AG08395 (cell line): ENCODE data around the gene ELOB.

ENCODE experiments used
- DNase-seq: peaks from one replicate; pipeline ENCODE4 v3.0.0; 2012; ENCODE audit warnings: mixed read lengths, low spot score

The ELOB gene

DNA sequence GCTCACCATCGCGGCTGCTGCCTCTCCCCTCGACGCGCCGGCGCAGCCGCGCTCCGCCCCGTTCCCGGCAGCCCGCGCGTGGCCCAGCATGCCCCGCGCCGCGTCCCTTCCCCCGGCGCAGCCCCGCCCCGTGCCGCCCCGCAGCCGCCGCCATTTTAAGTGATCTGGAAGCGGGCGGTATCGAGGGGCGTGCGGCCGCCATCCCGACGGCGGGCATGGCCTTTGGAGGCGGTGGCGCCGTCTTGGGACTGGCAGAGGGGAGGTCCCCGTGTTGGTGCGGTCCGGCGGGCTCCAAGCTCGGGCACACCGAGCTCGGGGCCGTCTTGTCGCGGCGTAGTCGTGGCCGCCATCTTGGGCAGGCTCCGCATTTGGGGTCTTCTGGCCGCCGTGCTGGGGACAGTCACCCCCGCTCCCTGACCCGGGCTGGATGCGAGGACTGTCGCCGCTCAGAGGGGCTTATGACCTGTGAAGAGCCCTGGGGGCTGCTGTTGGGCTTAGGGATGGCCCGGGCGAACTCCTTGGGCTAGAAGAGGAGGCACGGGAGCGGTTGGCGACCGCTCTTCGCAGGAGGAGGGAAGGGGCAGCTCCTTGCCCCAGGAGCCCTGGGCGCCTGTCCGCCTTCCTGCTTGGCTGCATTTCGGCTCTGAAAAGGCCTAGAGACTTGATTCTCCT, at the start of gene ELOB:
Gene ELOB (minus strand): TSS at position 50 of the 672 bp plus-strand sequence. CDS start 41 bp downstream, at position 9.
- peak; percentile 97 for DNase-seq

- DNase-seq = no peak
Observed at GRCh38 chr16:2825906-2826305, 48.8 kb upstream of the ELOB start.

DNA sequence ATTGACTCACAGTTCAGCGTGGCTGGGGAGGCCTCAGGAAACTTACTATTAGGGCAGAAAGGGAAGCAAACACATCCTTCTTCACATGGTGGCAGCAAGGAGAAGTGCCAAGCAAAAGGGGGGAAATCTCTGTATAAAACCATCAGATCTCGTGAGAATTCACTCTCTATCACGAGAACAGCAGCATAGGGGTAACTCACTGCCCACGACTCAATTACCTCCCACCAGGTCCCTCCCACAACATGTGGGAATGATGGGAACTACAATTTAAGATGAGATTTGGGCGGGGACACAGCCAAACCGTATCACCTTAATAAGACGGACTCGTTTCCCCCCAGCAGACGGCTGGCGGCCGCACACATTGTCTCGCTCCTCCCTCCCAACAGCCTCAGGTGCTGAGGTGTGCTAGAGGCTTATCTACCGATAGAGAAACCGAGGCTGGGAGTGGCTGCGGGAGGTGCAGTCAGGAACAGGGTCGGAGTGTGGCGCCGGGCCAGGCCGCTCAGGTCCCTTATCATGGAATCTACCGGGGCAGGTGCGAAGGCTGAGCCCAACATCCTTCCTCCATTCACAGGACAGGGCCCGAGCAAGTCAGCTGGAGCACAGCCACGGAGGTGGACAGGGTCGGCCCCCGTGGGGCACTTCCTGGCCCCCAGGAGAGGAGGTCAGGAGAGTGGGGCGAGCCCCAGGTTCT, 48.1 kb upstream of the ELOB start:
- DNase-seq = no peak

GRCh38 chr16:2824626-2825025, 47.5 kb upstream of the ELOB start:
- DNase-seq = no peak

DNA sequence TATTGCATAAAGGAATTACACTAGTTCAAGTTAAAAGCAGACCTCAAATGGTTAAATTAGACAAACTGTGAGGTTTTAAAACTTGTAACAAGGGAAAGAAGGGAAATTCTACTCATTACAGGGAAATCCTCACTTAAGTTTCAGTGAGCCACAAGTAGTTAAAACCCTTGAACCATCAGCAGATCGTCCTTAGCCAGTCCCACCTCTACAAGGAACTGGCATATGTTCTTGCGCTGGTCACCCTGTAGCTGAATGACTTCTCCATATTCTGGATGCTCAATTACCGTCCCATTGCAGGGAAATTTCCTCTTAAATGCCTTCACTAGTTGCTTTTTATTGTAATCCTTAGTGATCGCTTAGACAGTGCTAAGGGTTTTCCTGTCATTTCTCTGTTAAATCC, 45.4 kb upstream of the ELOB start:
- no peak for DNase-seq

DNA sequence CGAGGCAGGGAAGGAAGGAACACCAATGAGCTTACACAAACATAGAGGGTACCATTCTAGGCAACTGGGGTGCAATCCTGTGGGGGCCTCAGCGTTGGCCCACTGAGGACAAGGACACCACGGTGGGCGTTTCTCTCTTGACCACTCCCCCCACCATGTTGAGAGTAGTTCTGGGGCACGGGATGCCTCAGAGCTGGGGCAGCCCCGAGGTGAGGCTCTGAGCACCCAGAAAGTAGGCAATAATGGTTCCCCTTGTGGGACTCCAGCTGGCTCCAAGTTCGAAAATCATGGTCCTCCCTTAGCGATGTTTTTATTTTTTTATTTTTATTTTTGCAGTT, 45.0 kb upstream of the ELOB start:
- DNase-seq = no peak

DNA sequence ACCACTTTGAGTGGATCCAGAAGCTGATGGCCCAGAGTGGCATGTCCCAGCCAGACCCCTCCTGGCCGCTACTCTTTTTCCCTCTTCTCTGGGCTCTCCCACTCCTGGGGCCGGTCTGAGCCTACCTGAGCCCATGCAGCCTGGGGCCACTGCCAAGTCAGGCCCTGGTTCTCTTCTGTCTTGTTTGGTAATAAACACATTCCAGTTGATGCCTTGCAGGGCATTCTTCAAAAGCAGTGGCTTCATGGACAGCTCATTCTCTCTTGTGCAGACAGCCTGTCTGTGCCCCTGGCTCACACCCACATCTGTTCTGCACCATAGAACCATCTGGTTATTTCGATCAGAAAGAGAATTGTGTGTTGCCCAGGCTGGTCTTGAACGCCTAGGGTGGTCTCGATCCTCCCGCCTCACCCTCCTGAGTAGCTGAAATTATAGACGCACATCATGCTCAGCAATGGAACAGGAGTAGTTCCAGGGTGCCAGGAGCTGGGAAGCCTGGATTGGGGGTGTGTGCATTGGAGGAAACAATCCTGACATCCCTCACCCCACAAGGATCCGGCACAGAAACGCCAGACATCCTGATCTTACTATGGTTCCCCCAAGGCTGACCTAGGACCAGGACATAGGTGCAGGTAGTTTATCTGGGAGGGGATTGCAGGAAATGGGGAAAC, 44.5 kb upstream of the ELOB start:
- DNase-seq = peak; percentile 24

- DNase-seq = no peak
Observed at GRCh38 chr16:2820836-2821486, 43.9 kb upstream of the ELOB start.

- DNase-seq = no peak
Observed at GRCh38 chr16:2819939-2820835, 43.1 kb upstream of the ELOB start.

GRCh38 chr16:2819179-2819938, 42.3 kb upstream of the ELOB start:
- DNase-seq = no peak

DNA sequence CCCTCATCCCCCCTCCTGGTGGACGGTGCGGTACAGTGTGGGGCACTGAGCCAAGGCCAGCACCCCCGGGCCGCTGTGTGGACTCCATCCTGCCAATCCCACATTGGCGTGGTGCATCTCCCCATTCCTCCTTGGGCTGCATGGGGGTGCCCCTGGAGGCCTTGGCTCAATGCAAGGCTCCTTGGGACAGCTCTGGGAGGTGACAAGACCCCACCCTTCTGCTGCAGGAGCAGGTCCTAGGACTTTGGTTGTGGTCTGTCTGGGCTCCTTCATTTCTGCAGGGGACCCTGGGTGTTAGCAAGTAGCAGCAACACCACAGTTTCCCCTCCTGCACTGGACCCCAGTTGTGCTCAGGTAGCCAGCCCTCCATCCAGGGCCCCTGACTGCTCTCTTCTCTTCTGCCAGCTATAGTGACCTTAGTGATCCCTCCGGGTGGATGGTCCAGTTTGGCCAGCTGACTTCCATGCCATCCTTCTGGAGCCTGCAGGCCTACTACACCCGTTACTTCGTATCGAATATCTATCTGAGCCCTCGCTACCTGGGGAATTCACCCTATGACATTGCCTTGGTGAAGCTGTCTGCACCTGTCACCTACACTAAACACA, 41.3 kb upstream of the ELOB start:
- DNase-seq = no peak

- DNase-seq = no peak
Observed at GRCh38 chr16:2817340-2818271, 40.5 kb upstream of the ELOB start.

DNA sequence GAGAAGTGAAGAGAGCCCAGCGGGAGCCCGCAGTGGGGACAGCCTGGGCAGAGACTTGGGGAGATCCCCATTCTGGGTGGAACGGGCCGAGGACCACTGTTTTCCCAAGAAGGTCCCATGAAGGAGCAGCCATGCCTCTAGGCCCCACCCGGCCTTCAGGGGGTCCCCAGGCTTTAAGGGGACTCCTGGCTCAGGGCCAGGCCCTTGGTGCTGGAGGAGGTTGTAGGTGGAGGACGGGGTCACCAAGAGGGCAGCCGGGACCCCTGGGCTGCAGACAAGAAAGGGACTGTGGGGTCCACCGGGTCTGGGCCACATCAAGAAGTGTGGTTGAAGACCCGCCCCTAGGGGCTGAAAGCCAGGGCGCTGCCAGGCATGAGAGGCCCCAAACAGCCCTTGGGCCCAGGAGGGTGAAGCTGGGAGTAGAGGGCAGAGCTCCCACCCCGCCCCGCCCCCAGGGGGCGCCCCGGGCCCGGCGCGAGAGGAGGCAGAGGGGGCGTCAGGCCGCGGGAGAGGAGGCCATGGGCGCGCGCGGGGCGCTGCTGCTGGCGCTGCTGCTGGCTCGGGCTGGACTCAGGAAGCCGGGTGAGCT, 39.8 kb upstream of the ELOB start, which contains the start of gene PRSS21:
Gene PRSS21 (plus strand): TSS at position 487 of the 589 bp plus-strand sequence. CDS start 32 bp downstream, at position 519.
- no peak for DNase-seq

DNA sequence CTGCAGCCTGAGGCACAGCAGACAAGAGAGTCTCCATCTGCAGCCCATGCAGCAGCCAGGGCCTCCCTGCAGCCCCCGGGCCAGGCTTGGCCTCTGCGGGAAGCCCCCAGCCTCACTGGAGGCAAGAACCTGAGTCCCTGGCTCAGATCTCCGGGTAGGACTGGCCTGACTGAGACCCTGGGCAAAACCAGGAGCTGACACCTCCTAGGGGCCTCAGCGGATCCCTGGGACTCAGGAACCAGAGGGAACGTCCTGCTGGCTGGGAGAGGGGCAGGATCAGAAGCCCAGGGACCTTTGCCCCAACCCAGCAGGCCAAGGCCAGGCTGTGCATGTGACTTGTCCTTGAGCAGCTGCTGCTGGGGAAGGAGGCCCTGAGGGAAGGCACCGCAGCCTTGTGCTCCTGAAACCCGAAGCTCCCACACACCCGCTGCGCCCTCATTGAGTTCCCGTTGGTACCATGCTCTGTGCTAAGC, 38.3 kb upstream of the ELOB start:
- no peak for DNase-seq

DNA sequence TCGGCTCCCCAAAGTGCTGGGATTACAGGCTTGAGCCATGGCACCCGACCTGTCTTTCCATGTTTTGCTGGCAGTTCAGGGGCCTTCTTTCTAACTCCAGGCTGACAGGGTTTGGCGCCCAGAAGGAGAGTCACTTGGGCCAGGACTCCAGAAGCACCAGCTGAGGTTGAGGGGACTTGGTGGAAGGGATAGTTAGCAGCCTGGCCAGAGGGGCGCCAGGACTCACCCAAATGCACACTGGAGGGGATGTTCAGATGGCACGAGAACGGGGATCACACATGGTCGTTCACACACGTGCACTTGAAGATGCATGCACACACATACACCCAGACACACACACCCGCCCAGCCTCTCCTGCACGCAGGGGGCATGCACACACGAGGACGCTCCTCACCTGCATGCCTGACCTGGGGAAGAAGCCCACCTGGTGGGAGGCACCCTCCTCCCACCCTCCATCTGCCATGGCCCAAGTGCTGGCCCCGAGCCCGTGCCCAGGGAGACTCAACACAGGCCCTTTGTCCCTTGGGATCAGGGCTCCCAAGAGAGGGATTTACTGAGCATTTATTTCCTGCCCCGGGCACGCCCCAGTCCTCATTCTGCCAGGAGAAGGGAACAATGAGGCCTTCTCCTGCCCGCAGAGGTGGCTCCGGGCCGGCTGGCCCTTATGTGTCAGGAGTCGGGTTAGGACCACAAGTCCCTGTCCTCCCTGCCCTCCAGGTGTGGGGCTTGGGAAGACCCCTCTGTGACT, 37.6 kb upstream of the ELOB start:
- no peak for DNase-seq

- DNase-seq = no peak
Observed at GRCh38 chr16:2813771-2814221, 36.7 kb upstream of the ELOB start.

DNA sequence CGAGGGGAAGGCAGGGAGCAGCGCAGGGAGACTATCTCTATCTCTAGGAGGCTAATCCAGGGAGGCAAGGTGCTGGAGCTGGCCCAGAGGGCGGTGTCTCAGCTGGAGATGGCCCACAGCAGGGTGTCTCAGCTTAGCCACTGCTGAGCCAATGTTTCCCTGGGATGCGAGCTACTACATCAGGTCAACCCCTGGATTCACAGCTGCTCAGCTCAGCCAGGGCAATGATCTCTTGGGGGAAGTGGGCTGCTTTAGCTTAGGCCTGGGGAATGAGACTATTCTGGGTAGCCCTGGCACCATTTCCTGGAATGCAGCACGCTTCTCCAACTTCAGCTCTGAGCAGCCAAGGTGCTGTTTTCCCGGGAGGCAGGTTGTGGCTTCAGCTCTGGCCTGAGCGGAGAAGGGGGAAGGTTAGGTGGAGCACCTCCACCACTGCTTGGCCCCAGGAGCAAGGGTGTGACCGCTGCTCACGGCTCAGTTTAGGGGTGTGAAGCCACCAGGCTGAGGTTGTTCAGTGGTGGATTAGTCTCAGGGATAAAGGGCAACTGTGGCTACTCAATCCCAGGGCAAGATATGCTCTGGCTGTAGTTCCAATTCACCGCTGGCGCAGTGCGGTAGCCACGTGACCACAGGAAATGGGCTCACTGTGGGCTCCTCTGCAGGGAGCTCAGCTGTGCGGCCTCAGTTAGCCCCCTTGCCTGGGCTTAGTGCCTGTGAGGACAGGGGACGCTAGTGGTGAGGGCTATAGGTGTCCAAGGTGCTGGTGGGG, 34.8 kb upstream of the ELOB start:
- no peak for DNase-seq
